ENCODE results near the gene RPL37A.

RPL37A gene

DNA sequence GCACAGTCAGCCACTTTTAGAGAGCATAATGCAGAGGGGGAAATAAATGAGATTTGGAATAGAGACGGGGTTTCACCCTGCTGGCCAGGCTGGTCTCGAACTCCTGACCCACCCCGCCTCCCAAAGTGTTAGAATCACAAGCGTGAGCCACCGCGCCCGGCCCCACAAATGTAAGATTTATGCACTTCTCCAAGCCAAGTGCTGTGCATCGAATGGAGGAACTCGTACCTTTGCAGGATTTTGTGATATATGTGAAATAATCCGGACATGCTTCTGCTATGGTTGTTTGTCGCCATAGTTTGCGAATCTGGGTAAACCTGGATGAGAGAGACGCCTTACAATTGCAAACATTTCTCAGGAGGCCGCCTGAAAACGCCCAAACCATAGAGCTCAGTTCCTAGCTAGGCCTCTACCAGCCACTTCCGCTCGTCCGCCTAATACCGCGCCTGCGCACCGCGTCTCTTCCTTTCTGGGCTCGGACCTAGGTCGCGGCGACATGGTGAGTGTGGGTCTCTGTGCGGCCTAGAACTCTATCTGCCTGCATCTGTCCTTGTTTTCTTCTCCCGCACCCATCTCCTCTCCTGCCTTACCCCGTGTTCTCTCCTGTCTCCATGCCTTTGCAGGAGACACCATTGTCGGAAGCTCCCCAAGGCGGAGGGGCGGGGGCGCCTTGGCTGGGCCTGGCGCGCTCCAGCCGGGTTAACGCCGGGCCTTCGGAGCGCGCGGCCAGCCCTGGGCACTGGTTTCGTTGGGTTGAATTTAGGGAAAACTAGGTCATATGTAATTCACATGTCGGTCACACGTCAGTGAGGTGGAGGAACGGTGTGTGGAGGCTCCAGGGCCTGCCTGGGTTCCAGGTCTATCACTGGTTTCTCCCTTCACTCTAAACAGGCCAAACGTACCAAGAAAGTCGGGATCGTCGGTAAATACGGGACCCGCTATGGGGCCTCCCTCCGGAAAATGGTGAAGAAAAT, at the start of gene RPL37A:
RPL37A (plus strand) TSS at position 466 of the 974 bp plus-strand sequence; CDS start at position 497, 31 bp downstream.
- FAIRE-seq (peak; percentile 62), DNase-seq (ENCODE audit: low spot score) (peak; percentile 91)

DNA sequence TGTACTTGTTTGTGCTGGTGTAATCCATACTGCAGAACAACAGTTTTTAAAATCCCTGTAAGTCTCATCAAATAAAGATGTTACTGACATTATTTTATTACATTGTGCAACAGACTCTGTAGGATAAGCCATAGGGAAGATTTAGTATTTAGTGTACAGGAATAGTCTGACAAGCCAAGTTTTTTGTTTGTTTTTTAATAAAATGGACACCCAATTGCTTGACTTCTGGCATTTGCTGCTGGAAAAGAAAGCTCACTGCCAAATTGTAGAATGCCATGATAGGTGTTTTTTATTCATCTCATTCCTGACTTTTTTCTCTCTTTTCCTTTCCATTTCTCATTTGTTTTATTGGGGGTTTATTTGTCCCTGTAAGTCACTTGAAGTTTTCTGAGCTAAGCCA, 48.3 kb upstream of the RPL37A start:
- DNase-seq (ENCODE audit: low spot score): no peak
- no peak for FAIRE-seq

DNA sequence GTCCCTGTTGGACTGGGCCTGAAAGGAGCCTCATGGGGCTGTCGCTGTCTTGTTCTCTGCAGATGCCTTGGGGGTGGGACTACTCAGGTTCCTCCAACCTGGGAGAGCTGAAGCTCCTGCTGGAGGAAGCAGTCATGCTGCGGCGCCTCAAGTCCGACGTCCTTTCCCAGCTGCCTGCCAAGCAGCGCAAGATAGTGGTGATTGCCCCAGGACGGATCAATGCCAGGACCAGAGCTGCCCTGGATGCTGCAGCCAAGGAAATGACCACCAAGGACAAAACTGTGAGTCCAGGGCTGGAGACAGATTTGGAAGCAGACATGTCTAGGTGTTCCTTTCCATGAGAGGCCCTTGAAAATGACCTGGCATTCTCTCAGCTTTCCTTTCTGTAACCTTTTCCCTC, 47.9 kb upstream of the RPL37A start:
- FAIRE-seq: no peak
- DNase-seq (ENCODE audit: low spot score): no peak

DNA sequence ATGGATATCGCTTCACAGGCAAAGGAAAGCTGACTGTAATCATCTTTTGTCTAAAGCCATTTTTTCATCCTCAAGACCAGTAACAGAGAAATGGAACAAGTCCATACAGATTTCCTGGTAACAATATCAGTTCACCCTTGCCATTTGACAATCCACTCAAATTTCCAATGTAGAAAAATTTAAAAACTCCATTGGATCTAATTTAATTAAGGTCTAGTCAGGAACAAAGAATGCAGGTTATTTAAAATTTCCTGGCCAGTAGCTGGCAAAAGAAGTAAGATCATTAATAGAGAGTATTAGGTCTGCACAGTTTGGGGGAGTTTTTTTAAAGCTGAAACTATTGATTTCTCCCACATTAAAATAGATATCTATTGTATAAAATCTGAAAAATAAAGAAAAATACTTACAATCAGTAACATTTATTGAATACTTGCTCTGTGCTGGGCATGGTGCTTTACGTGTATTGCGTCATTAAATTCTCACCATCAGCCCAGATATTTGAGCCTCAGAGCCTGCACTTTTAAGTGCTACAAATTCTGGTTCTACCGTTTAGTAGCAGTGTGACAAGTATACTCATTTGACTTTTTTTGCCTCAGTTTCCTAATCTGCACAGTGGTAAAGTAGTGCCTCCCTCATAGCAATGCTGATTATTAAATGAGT, 44.6 kb upstream of the RPL37A start:
- DNase-seq (ENCODE audit: low spot score) (no peak), FAIRE-seq (no peak)

DNA sequence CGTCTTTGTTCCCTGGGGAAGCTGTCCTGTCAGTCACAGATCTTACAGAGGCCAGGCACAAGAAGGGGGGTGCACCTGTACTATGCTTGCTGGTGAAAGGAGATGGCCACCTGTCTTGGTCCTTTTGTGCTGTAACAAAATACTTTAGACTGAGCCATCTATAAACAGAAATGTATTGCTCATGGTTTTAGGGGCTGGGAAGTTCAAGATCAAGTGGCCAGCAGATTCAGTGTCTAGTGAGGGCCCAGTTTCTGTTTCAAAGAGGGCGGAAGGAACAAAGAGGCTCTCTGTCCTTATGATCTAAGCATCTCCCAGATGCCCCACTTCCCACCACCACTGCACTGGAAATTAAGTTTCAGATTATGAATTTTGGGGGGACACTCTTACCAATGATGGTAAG, 35.5 kb upstream of the RPL37A start:
- no peak for FAIRE-seq
- no peak for DNase-seq (ENCODE audit: low spot score)

DNA sequence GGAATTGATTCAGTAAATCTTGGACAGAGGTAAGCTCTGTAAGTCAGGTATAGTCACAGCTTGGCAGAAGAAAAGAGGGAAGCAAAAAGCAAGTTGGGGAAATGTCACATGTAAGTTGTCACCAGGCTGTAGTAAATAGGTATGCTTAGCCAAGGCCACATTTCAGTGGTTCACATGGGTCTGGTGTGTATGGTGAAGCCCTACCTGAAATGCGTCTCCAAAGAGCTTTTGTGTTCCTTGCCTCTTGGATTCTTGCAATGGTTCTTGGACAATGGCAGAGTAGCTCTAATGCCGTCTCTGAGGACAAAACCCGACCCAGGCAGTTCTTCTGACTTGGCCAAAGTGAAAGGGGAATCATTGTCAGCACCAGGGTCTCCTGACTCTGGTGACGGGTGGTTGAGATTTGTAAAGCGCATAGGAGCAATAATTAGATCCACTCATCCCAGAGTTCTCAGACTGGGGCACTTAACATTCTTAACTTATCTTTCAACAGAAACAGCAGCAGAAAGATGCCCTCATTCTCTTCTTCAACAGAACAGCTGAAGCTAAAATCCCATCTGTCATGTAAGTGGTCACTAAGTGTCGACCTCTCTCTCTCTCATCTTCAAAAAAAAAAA, 34.4 kb upstream of the RPL37A start:
- FAIRE-seq (no peak), DNase-seq (ENCODE audit: low spot score) (no peak)

DNA sequence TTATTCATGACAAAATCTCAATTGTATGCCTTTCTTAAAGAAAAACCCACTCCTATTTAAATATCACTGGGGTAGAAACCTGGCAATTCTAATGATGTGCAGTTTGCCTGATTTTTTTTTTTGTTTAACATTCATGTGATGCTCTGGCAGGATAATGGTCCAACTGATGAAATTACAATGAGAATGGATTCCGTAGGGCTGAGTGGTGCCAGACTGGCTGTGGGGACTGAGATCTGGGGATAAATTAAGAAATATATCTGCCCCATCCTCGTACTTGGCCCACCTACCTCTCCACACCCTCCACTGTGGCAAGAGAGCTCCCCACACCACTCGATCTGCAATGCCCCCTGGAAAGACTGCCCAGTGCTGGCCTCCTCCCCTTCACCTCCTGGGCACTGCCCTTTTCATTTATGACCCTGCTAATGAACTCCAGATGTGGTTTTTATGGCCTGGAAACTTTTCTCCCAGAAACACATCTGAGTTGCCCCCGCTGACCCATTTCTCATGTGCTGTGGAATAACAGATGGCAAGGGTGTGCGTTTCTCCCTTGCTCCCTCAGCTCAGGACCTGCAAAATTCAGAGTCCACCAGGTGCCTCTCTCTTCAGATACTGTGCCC, 33.0 kb upstream of the RPL37A start:
- FAIRE-seq: no peak
- DNase-seq (ENCODE audit: low spot score): no peak

DNA sequence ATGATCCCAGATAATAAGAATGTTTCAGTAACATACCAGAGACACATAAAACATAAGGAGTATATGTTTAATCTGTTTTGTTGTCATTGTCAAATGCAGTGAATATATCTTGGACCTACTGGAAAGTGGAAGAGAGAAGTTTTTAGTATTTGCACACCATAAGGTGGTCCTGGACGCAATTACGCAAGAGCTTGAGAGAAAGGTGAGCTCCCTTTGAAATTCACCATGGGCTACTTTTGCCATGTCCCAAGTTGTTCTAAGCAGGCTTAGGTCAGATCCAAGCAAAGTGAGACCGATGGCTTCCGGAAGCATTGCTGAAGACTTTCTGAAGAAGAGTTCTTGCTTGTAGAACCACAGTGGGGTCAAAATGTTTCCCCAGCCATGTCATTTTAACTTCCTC, 30.8 kb upstream of the RPL37A start:
- FAIRE-seq (no peak), DNase-seq (ENCODE audit: low spot score) (no peak)

DNA sequence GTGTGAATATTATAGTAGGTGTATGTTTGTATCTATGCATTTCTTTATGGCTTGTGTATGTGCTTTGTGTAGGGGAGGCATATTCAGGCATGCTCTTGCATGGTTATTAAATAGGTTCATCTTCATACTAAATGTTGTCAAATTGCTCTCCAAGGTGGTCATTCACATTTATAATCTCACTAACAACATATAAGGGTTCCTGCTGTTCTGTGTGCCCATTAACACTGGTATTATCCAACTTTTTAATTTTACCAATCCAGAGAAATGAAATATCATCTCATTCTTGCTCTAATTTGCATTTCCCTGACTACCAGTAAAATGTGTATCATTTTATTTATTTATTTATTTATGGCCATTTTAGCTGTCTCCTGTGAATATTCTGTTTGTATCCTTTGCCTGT, 29.0 kb upstream of the RPL37A start:
- DNase-seq (ENCODE audit: low spot score) (no peak), FAIRE-seq (no peak)

DNA sequence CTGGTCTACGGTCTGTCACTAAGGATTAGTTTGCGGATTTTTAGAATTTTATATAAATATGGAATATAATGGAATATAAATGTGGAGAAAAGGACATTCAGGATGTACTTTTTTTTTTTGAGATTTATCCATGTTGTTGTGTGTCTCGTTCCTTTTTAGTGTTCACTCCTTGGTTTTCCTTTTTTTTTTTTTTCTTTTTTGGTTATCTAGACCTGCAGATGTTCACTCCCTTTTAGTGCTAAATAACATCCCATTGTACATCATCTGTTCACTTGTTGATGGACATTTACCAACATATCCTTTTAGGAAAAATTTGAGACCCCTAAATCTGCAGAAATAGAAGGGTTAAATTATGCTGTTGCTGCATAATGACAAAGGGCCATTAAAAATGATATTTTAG, 25.5 kb upstream of the RPL37A start:
- DNase-seq (ENCODE audit: low spot score) (no peak), FAIRE-seq (no peak)

DNA sequence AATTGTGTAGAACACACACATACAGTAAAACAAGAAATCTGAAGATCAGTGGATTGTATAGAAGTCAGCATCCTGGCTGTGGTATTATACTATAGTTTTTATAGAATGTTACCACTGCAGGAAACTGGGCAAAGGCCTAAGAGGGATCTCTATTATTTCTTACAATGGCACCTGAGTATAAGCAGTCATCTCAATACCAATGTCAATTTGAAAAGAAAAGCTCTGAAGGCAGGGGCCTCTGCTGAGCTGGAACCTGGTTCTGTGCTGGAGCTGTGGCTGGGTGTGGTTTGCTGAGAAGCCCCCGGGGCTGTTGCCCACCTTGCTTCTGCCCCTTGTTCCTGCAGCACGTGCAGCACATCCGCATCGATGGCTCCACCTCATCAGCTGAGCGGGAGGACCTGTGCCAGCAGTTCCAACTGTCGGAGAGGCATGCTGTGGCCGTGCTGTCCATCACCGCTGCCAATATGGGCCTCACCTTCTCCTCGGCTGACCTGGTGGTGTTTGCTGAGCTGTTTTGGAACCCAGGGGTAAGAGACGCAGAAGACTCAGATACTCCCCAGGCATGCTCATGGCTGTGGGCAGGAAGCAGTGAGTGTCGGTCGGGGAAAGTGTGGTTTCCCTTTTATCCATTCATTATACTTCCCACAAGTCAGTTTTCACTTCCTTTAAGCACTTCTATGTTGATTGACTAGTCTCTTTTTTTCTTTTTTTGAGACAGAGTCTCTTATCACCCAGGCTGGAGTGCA, 23.5 kb upstream of the RPL37A start:
- DNase-seq (ENCODE audit: low spot score): no peak
- no peak for FAIRE-seq

DNA sequence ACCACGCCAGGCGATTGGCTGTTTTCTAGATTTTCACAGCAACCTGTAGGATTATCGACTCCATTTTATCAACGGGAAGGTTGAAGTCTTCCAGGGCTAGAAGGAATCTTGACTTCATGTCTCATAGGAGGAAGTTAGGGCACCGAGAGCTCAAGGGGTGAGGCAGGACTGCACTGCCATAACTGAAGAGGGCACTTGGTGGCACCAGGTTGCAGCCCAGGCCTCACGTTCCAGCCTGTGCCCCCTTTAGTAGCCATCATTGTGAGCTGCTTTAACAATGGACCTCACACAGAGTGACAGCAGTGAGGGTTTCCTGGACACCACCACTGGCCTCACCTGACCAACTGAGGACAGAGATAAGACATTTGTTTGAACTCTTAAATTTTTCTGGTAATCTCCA, 22.9 kb upstream of the RPL37A start:
- no peak for FAIRE-seq

DNA sequence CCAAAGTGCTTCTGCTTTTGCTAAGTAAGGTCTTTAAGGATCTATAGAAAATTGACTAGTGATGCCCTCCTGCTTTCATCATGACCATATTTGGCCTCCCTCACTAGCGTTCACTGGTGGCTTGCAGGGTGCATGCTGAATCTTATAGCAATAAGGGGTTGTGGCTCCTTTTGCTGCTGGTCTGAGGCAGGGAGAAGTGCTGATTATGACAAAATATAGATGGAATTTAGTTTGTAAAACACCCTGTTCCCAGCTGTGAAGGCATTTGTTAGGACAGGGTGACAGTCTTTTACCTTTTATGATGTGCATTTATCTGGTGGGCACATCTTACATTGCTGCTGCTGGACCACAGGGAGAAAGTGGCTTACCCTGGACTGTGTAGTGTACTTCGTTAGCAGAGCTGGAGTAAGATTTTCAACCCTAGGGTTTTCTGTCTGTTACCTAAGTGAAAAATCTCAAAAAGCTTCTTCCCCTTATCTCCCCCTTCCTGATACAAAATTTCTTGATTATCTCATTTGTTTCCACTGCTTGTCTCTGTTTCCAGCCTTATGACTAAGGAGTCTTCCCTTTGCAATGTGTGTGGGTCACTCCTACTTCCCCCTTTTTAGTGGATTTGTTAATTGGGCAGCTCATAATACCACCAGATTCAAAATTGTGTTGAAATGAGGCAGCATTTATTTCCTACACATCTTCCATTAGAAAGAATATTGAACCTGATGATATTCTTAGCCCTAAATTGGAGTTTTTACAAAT, 21.2 kb upstream of the RPL37A start:
- FAIRE-seq: no peak
- DNase-seq (ENCODE audit: low spot score): no peak

More for the DNA sequence above, 22.9 kb upstream of the RPL37A start:
- DNase-seq (ENCODE audit: low spot score): no peak

DNA sequence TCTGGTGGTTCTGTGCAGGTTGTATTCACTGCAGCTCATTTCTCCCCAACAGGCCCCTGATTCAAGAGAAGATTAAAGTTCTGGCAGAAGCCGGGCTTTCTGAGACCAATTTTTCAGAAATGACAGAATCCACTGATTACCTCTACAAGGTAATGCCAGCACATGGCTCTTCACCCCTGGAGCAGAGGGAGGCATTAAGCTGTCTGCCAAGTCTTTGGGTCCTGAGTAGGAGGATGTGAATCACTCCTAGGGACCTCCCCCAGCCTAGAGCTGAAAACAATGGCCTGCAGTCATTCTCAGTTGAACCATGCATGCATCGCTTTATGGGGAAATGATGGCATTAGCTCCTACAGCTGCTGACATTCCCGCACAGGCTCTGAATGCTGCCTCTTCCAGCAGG, 20.5 kb upstream of the RPL37A start:
- FAIRE-seq (no peak), DNase-seq (ENCODE audit: low spot score) (peak; percentile 64)

DNA sequence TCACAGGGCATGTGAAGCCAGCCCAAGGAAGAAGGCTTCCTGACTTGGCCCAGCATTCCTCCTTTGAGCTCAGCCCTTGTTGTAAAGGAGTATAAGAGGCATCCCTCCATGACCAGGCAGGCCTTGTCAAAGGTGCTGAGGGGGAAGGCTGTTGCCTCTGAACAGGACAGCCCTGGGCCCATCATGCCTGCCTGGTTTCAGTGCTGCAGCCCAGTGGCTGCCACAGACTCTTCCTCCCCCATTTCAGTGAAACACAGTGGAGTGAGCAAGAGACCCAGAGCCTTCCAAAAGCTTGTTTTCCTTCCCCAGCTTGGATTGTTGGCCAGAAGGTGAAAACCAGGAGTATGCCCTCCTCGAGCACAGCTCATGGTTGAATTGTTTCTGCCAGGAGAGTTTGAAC, 19.9 kb upstream of the RPL37A start:
- FAIRE-seq: no peak
- DNase-seq (ENCODE audit: low spot score): no peak

DNA sequence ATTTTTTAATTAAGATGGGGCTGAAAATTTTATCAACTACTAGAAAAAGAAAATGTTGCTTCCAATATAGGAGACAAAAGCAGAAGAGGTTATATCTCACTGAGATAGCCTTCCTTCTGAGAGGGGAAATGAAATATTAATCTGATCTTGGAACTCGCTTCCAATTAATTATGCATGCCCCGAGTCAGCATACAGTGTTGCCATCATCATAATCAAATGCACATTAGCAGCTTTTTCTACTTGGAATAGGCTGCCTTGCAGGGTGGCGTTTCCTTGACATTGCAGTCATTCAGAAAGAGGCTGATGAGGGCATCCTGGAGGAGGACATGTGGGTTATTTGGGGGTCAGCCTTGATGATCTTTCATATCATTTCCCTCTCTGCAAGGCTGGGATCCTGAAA, 18.4 kb upstream of the RPL37A start:
- no peak for DNase-seq (ENCODE audit: low spot score)
- FAIRE-seq: no peak

DNA sequence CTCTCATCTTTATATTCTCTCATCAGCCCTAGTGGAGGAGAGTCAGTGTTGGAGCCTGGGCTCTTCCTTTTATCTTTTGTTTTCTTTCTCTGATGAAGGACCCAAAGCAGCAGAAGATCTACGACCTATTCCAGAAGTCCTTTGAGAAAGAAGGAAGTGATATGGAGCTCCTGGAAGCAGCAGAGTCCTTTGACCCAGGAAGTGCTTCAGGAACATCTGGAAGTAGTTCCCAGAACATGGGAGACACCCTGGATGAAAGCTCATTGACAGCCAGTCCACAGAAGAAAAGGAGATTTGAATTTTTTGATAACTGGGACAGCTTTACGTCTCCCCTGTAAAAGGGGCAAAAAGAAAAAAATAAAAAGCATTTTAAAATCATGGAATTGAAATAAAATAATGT, 16.0 kb upstream of the RPL37A start:
- FAIRE-seq (no peak), DNase-seq (ENCODE audit: low spot score) (no peak)

DNA sequence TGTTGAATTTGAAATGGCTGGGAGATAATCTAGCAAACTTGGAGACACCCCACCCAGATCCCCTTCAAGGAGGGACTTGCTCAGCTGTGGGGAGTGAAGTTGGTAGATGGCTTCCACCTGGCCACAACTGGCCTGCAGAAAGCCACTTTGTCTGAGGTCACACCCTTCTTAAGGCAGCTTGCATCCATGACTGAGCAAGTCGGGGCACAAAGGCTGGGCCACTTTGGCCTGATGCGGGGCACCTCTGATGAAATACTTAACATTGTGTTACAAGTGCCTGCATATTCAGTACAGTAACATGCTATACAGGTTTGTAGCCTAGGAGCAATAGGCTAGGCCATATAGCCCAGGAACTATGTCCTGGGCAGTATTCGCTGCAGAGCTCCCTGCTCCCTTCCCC, 13.4 kb upstream of the RPL37A start:
- DNase-seq (ENCODE audit: low spot score): no peak
- FAIRE-seq: no peak

DNA sequence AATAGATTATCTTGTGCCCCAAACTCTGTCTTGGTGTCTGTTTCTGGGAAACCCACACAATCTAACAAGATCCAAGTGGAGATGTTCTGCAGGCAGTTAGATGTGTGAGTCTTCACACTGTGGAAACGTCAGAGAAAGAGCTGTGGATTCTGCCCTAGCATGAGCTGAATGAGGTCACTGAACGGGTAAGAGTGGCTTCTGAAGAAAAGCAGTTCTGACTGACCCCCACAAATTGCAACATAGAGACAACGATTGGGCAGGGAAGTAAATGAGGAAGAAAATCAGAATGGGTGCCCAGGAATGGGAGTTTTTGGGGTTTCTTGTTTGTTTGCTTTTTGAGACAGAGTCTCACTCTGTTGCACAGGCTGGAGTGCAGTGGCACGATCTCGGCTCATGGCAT, 12.9 kb upstream of the RPL37A start:
- DNase-seq (ENCODE audit: low spot score) (no peak), FAIRE-seq (no peak)

DNA sequence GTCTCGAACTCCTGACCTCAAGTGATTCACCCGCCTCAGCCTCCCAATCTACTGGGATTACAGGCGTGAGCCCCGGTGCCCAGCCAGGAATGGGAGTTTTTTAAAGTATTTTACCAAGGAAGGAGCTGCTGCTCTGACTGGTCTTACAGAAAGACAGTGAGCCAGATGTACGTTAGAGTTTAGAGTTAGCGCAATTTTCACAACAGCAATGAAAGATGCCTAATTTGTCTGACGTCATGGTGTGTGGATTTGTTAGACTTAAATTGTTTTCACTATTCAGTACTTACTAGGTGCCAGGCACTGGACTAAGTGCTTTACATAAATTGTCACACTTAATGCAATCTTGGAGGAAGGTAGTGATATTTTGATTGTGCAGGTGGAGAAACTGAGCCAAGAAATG, 12.4 kb upstream of the RPL37A start:
- DNase-seq (ENCODE audit: low spot score): no peak
- FAIRE-seq: no peak
